DND-41 (cell line): Measurements from ENCODE around the gene SLC35F2.

Experiments
- CTCF ChIP-seq: IDR thresholded peaks from 2 replicates; pipeline ENCODE4 v1.5.1; 2012; ENCODE audit warnings: borderline replicate concordance, low read length, moderate library complexity, mild to moderate bottlenecking; ENCODE audit not compliant: poor library complexity, severe bottlenecking; ENCODE audit errors: extremely low read depth
- EZH2 ChIP-seq: IDR thresholded peaks from 3 replicates; pipeline ENCODE4 v1.6.1; 2012; ENCODE audit warnings: borderline replicate concordance, low read depth, mild to moderate bottlenecking, moderate library complexity, low read length, inconsistent platforms; ENCODE audit not compliant: severe bottlenecking

GRCh38 chr11:107804211-107804610 lies 54.4 kb downstream of the SLC35F2 start:
- TF ChIP-seq CTCF (no peak), EZH2 (no peak)
